Measurements from ENCODE around the gene ANKRD63.

GRCh38 chr15:40245666-40246450 lies 37.0 kb downstream of the ANKRD63 start:
- TF ChIP-seq CTCF (IDR thresholded peaks at IDR 0.05) (no peak), POLR2A (IDR thresholded peaks at IDR 0.05) (no peak)

All from lower leg skin (tissue), 3 donors.